CD14-positive monocyte (primary cell): ENCODE measurements around the gene USP9X. TPM values are rescaled to one million over a fixed set of nuclear protein-coding genes. Genes with fewer than 3 reads are reported as not detected.

Experiments used
- DNase-seq, 3 donors: peaks; one replicate each; pipeline ENCODE4 v3.0.0-alpha.2; 2011 to 2022
- H2AFZ ChIP-seq: 2 replicates; pipeline ENCODE4 v1.6.0; 2012; ENCODE audit warnings: mild to moderate bottlenecking, low read depth, low read length, inconsistent platforms; ENCODE audit not compliant: insufficient read depth, poor library complexity, severe bottlenecking
- H3K27ac ChIP-seq, 2 donors: 1 replicate in 1 of 2; 2 replicates in 1 of 2; pipeline ENCODE4 v1.5.1; 2012 to 2013; ENCODE audit warnings: low read length in 2 of 2, control low read depth in 1 of 2, inconsistent platforms in 1 of 2, low read depth in 1 of 2, mild to moderate bottlenecking in 1 of 2
- H3K27me3 ChIP-seq, 2 donors: one replicate each; pipeline versions ENCODE4 v1.6.0 to v1.6.1; 2011 to 2013; ENCODE audit warnings: low read length in 2 of 2; ENCODE audit not compliant: control insufficient read depth in 2 of 2, insufficient read depth in 2 of 2
- H3K36me3 ChIP-seq, 2 donors: replicated peaks in 1 of 2; 1 replicate in 1 of 2; 2 replicates in 1 of 2; pipeline versions ENCODE4 v1.5.1 to v1.6.1; 2012 to 2013; ENCODE audit warnings: low read length in 2 of 2, control low read depth in 1 of 2, inconsistent platforms in 1 of 2, mild to moderate bottlenecking in 1 of 2; ENCODE audit not compliant: insufficient read depth in 2 of 2, control insufficient read depth in 1 of 2
- H3K4me1 ChIP-seq, 2 donors: 1 replicate in 1 of 2; 2 replicates in 1 of 2; pipeline versions ENCODE4 v1.5.1 to v1.6.1; 2012 to 2013; ENCODE audit warnings: low read length in 2 of 2, control low read depth in 1 of 2, inconsistent platforms in 1 of 2, mild to moderate bottlenecking in 1 of 2, moderate library complexity in 1 of 2; ENCODE audit not compliant: insufficient read depth in 2 of 2, control insufficient read depth in 1 of 2
- H3K4me2 ChIP-seq: replicated peaks from 2 replicates; pipeline ENCODE3; 2012; ENCODE audit warnings: low read length, moderate library complexity, mild to moderate bottlenecking; ENCODE audit not compliant: poor library complexity, severe bottlenecking; ENCODE audit errors: extremely low read depth
- H3K4me3 ChIP-seq, 3 experiments: fragments of 200-600 bp in 1 of 3; sonication (generic) in 1 of 3; replicated peaks in 1 of 3; 1 replicate in 2 of 3; 2 replicates in 1 of 3; pipeline ENCODE4 v1.5.1; 2011 to 2013; ENCODE audit warnings: low read length in 3 of 3, mild to moderate bottlenecking in 3 of 3, control low read depth in 2 of 3, low read depth in 2 of 3, inconsistent platforms in 1 of 3, moderate library complexity in 1 of 3
- H3K79me2 ChIP-seq: 2 replicates; pipeline ENCODE4 v1.6.0; 2012; ENCODE audit warnings: mild to moderate bottlenecking, control low read depth, inconsistent platforms, low read length, moderate library complexity; ENCODE audit not compliant: insufficient read depth
- H3K9ac ChIP-seq: 2 replicates; pipeline ENCODE4 v1.6.0; 2017; ENCODE audit warnings: low read length, mild to moderate bottlenecking; ENCODE audit not compliant: insufficient read depth, poor library complexity, severe bottlenecking
- H3K9me3 ChIP-seq, 2 donors: replicated peaks in 1 of 2; 1 replicate in 1 of 2; 2 replicates in 1 of 2; pipeline versions ENCODE4 v1.5.1 to v1.6.1; 2012 to 2013; ENCODE audit warnings: low read length in 2 of 2, control low read depth in 1 of 2; ENCODE audit not compliant: control insufficient read depth in 1 of 2, insufficient read depth in 1 of 2
- H4K20me1 ChIP-seq: 2 replicates; pipeline ENCODE4 v1.6.0; 2012; ENCODE audit warnings: mild to moderate bottlenecking, low read length, control low read depth, moderate library complexity; ENCODE audit not compliant: insufficient read depth
- H3K27ac Mint-ChIP-seq, 7 donors: one replicate each; pipeline ENCODE4 v1.8.0; 2020; ENCODE audit warnings: mild to moderate bottlenecking in 7 of 7, mixed read lengths in 7 of 7, moderate library complexity in 6 of 7, inconsistent platforms in 2 of 7
- H3K27me3 Mint-ChIP-seq, 3 donors: one replicate each; pipeline ENCODE4 v1.8.0; 2021 to 2022; ENCODE audit warnings: low read depth in 3 of 3, mild to moderate bottlenecking in 3 of 3, mixed read lengths in 3 of 3, moderate library complexity in 3 of 3, inconsistent platforms in 1 of 3
- H3K36me3 Mint-ChIP-seq, 2 donors: one replicate each; pipeline ENCODE4 v1.8.0; 2020; ENCODE audit warnings: mixed read lengths in 2 of 2, inconsistent platforms in 1 of 2, mild to moderate bottlenecking in 1 of 2
- H3K4me1 Mint-ChIP-seq: one replicate; pipeline ENCODE4 v1.8.0; 2020; ENCODE audit warnings: mild to moderate bottlenecking, mixed read lengths
- H3K4me3 Mint-ChIP-seq, 2 donors: one replicate each; pipeline ENCODE4 v1.8.0; 2020; ENCODE audit warnings: mild to moderate bottlenecking in 2 of 2, mixed read lengths in 2 of 2, moderate library complexity in 1 of 2
- H3K9me3 Mint-ChIP-seq, 7 donors: one replicate each; pipeline ENCODE4 v1.8.0; 2020 to 2022; ENCODE audit warnings: mixed read lengths in 7 of 7, mild to moderate bottlenecking in 6 of 7, moderate library complexity in 6 of 7, inconsistent platforms in 2 of 7
- CTCF ChIP-seq: fragments of 200-600 bp; IDR thresholded peaks from one replicate; pipeline ENCODE4 v1.8.0; 2022; ENCODE audit warnings: antibody characterized with exemption, mild to moderate bottlenecking
- WGBS: methylation state at CpG from one replicate; pipeline ENCODE4 v1.1.5; 2013; ENCODE audit warnings: missing lambda C conversion rate; ENCODE audit not compliant: insufficient coverage; 5-methylcytosine and 5-hydroxymethylcytosine counted together
- intact Hi-C, 2 donors: fragments of 100-400 bp; cut with micrococcal nuclease; formaldehyde crosslinking; loops; one replicate each; pipeline versions ENCODE4 v1.15.0 to v1.15.1; 2023
- polyA plus RNA-seq, 3 donors: library from polyadenylated mRNA; depleted of rRNA in 1 of 3; unstranded in 2 of 3; stranded (reverse) in 1 of 3; fragments of 300-500 nt in 2 of 3; fragments of >200 nt in 1 of 3; fragmentation: Illumina TruSeq in 2 of 3; gene quantifications; 1 replicate in 2 of 3; 2 replicates in 1 of 3; pipeline ENCODE4 v1.2.3, GENCODE V29; 2012 to 2021

USP9X gene
- polyA plus RNA-seq, 3 donors: 8.3 to 16.1 (median 9.6) TPM

- no peaks in the 10 kb centered on the region for H3K79me2 ChIP-seq
- no peak for TF ChIP-seq CTCF
- H3K27ac Mint-ChIP-seq: no peak overlapping the region
These were observed 92.1 kb downstream of the USP9X start for GRCh38 chrX:41177297-41177696.

GRCh38 chrX:41178201-41178600, 93.0 kb downstream of the USP9X start:
- intact Hi-C loops: no loop called here
- WGBS: no CpG with 5 or more reads among the region's 7 CpGs
- no peak overlapping the region for H3K27ac Mint-ChIP-seq

More at GRCh38 chrX:41177297-41177696, 92.1 kb downstream of the USP9X start:
- no peak for DNase-seq
- intact Hi-C loops: no loop called here
- Histone ChIP-seq H3K27me3 (peaks cover 0 to 2% of the 10 kb centered on the region in 2 donors), H3K9ac (no peak overlapping the region), H3K4me2 (no peak overlapping the region), H3K9me3 (no peaks in the 10 kb centered on the region), H3K27ac (no peak overlapping the region), H3K4me1 (peaks cover 3 to 10% of the 10 kb centered on the region in 2 donors), H4K20me1 (peaks cover 42% of the 10 kb centered on the region), H3K36me3 (peaks cover 22 to 35% of the 10 kb centered on the region in 2 donors), H2AFZ (no peak overlapping the region), H3K4me3 (no peak overlapping the region)
- WGBS: no CpG with 5 or more reads among the region's 3 CpGs
- Mint-ChIP-seq H3K4me3 (no peak overlapping the region), H3K4me1 (peaks cover 8% of the 10 kb centered on the region), H3K9me3 (no peaks in the 10 kb centered on the region), H3K27me3 (peaks cover 0 to 14% (median 0%) of the 10 kb centered on the region in 3 donors), H3K36me3 (peaks cover 30 to 42% of the 10 kb centered on the region in 2 donors)

More at GRCh38 chrX:41178201-41178600, 93.0 kb downstream of the USP9X start:
- H3K79me2 ChIP-seq: no peaks in the 10 kb centered on the region
- H3K27me3 Mint-ChIP-seq: peaks cover 0 to 10% (median 0%) of the 10 kb centered on the region in 3 donors
- H3K36me3 ChIP-seq: peaks cover 14 to 27% of the 10 kb centered on the region in 2 donors
- H3K4me1 Mint-ChIP-seq: peaks cover 8% of the 10 kb centered on the region
- H3K4me1 ChIP-seq: peaks cover 3 to 10% of the 10 kb centered on the region in 2 donors
- H3K9me3 ChIP-seq: no peaks in the 10 kb centered on the region
- no peak overlapping the region for H2AFZ ChIP-seq
- TF ChIP-seq CTCF: no peak
- peaks cover 25 to 35% of the 10 kb centered on the region in 2 donors for H3K36me3 Mint-ChIP-seq
- no peak for DNase-seq
- no peaks in the 10 kb centered on the region for H3K27me3 ChIP-seq
- H3K4me2 ChIP-seq: no peak overlapping the region
- peaks cover 42% of the 10 kb centered on the region for H4K20me1 ChIP-seq
- no peak overlapping the region for H3K9ac ChIP-seq
- no peaks in the 10 kb centered on the region for H3K9me3 Mint-ChIP-seq
- H3K4me3 ChIP-seq: no peak overlapping the region
- H3K4me3 Mint-ChIP-seq: no peak overlapping the region
- no peak overlapping the region for H3K27ac ChIP-seq
